Fibroblast of the aortic adventitia (primary cell): ENCODE measurements around the gene RBM39. TPM values are rescaled to one million over a fixed set of nuclear protein-coding genes. Genes with fewer than 3 reads are reported as not detected.
"Not testable (repeated sequence)": the region's sequence is repeated elsewhere in the genome, so short reads cannot be mapped to it uniquely, and the experiment has no call there.

ENCODE experiments used
- DNase-seq: peaks from one replicate; pipeline ENCODE4 v3.0.0-alpha.2; 2010; ENCODE audit warnings: low read depth
- H3K4me3 ChIP-seq: 2 replicates; pipeline ENCODE4 v1.5.1; 2011; ENCODE audit warnings: low read depth, mild to moderate bottlenecking, control low read depth, low read length, moderate library complexity
- total RNA-seq: library from RNA; depleted of rRNA; stranded (reverse); fragments of >200 nt; gene quantifications from 2 replicates; pipeline ENCODE4 v1.2.3, GENCODE V29; 2012; ENCODE audit warnings: low replicate concordance
- TF ChIP-seq, protein P1 (sequence below): IDR thresholded peaks from 2 replicates; pipeline ENCODE4 v1.5.1; 2011; ENCODE audit warnings: mild to moderate bottlenecking, low read length, control low read depth, inconsistent platforms; ENCODE audit not compliant: insufficient read depth

The RBM39 gene
- total RNA-seq, 1 donor, result 236 TPM

DNA sequence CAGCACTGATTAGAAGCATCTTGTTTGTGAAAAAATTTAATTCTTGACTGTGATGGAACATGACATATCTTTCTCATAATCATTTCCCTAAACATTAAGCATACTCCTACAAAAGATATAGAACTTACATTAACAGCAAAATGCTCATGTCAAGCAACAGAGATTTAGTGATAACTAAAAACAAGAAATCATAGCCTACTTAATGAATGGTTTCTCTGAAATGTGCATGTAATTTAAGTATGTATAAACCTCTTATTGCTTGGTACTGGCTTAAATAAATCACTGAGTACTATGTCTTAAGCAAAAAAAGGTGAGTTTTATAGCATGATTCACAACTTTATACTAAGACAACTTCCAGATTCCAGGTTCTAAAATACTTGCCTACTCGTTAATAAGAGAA lies 33.6 kb downstream of the RBM39 start:
- H3K4me3 ChIP-seq, result no peak overlapping the region
- DNase-seq, result no peak
- TF ChIP-seq, protein P1, sequence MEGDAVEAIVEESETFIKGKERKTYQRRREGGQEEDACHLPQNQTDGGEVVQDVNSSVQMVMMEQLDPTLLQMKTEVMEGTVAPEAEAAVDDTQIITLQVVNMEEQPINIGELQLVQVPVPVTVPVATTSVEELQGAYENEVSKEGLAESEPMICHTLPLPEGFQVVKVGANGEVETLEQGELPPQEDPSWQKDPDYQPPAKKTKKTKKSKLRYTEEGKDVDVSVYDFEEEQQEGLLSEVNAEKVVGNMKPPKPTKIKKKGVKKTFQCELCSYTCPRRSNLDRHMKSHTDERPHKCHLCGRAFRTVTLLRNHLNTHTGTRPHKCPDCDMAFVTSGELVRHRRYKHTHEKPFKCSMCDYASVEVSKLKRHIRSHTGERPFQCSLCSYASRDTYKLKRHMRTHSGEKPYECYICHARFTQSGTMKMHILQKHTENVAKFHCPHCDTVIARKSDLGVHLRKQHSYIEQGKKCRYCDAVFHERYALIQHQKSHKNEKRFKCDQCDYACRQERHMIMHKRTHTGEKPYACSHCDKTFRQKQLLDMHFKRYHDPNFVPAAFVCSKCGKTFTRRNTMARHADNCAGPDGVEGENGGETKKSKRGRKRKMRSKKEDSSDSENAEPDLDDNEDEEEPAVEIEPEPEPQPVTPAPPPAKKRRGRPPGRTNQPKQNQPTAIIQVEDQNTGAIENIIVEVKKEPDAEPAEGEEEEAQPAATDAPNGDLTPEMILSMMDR, result no peak

DNA sequence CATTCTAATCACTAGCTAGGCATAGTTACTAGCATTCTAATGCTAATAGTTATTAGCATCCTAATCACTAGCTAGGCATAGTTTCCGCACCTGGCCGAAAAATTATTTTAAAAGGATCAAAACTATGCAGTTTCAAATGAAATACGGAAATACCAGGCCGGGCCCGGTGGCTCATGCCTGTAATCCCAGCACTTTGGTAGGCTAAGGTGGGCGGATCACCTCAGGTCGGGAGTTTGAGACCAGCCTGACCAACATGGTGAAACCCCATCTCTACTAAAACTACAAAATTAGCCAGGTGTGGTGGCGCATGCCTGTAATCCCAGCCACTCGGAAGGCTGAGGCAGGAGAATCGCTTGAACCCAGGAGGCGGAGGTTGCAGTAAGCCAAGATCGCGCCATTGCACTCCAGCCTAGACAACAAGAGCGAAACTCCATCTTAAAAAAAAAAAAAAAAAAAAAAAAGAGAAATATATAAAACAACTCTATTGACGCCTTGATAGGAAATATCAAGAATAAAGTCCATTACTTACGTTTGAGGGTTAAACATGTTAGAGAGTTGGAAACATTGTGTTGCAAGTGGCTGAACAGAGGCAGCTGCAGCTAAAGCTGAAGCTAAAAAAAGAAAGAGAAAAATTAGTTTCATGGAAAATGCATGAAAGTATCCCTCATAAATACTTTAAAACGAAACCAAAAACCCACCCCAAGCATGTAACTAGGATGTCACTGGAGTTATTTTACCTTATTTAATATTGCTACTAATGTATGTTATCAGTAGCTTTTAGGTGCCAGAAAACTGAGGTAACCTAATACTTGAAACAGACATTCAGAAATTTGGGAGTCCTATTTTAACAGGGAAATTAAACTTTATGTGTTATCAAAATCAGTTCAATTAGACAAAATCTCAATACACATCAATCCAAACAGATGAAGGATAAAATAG lies 35.2 kb downstream of the RBM39 start:
- not testable (repeated sequence) for DNase-seq, H3K4me3 ChIP-seq

DNA sequence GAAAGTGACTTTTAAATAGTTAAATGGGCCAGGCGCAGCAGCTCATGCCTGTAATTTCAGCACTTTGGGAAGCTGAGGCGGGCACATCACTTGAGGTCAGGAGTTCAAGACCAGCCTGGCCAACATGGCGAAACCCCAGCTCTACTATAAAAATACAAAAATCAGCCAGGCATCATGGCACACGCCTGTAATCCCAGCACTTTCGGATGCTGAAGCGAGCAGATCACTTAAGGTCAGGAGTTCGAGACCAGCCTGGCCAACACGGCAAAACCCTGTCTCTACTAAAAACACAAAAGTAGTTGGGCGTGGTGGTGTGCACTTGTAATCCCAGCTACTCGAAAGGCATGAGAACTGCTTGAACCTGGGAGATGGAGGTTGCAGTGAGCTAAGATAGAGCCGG lies 36.2 kb downstream of the RBM39 start:
- DNase-seq, H3K4me3 ChIP-seq: not testable (repeated sequence)

DNA sequence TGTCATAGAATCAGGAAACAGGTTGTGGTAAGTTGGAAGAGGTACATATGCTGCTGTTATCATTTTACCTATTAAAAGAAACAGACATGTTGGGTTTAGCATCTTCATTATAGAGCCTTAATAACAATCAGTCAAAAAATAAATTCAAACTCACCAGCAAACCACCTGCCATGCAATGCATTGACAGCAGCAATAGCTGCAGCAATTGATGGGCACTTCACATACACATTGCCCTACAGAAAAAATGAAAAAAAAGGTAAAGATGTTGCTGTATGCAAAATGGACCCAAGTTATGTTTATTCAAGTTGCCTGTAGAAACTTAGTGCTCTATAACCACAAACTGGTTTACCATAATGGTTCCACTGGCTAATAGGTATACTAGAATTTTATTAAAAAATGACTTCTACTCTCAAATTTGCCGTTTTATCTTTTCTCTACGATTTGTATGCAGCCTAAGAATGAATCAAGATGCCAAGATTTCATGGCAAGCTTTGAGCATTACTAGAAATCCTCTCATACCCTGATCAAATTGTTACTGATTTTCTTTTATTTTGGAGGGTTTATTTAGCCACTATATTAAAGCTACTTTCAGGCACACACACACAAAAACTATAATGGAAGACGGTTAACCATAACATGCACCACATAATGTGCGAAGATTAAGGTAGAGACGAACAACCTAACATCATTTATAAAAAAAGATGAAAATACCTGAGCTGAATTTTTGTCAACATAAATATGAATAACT lies 37.4 kb downstream of the RBM39 start:
- TF ChIP-seq, protein P1, result no peak
- DNase-seq, result no peak
- H3K4me3 ChIP-seq, result no peak overlapping the region

DNA sequence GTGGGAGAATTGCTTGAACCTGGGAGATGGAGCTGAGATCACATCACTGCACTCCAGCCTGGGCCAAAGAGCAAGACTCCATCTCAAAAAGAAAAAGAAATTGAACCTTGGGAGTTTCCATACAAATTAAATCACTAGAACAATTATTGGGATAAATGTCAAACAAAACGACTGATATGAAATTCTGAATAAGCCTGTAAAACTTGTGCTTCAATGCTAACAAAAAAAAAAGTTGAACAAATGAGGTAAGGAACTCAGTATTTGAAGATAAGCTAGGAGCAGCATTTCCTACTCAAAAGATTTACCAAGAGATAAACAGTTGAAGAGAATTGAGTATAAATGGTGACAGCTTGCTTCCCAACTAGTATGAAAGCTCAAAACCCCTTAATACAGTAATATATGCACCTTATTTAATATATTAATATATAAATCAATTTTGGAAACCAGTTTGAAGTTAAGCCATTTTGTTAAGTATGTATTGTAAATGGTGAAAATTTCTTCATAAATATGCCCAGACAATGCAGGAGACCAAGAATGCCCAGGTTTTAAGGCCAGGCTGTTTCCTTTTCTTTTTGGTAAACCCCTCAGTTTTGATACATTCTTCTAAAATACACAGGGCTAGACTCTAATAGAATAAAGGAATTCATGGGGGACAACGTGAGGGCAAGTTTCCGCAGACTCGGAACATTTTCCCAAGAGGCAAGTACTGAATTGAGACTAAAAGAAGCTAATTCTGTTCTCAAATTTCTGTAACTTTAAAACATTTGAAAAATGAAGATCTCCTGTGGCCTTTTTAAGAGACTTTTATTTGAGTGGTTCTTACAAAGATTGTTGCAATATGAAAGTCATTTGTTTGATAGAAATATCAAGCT lies 39.0 kb downstream of the RBM39 start:
- TF ChIP-seq, protein P1, result no peak
- H3K4me3 ChIP-seq, result no peak overlapping the region
- no peak for DNase-seq

DNA sequence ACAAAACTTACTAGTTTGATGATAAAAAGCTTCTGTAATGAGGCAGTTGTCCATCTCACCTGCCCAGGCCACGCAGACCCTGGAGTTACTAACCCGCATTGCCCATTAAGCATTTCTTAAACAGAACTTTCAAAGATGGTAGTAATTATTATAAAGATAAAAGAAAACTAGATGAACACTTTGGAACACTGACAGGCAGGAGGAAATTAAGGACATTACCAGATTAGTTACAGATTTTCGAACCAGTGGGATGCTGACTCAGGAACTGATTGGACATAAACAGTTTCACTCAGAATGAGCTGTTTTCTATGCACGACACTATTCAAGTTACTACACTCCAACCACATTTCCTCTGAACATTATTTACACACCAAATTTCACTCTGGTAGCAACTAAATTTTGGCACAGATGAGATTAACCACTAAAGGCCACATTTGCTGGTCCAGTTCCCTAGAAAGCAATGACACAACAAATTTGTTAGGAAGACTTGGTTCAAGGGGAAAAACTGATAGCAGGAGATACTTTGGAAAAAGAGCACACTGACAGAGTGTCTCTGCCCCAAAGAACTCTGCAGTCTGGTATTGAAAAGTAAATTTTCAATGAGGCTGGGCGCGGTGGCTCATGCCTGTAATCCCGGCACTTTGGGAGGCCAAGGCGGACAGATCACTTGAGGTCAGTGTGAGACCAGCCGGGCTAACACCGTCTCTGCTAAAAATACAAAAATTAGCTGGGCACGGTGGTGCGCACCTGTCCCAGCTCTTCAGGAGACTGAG lies 39.8 kb downstream of the RBM39 start:
- TF ChIP-seq, protein P1, result no peak
- no peak overlapping the region for H3K4me3 ChIP-seq
- DNase-seq, result peak; percentile 39

DNA sequence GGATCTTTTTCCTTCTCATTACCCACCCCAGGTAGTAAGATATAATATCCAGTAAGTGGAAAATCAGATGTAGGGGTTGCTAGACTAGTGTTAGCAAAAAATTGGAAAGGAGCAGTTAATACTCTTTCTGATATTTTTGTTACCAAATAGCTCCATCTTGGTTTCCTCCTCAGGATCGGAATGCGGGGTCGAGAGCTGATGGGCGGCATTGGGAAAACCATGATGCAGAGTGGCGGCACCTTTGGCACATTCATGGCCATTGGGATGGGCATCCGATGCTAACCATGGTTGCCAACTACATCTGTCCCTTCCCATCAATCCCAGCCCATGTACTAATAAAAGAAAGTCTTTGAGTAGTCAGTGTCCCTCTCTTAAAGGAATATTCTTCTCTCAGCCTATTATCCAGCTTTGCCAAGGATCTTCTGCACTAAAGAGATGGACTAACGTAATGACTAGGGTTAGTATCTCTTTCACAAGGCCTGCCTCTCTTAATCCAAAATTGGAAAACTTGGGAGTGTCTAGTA lies 41.4 kb downstream of the RBM39 start:
- DNase-seq, result no peak
- TF ChIP-seq, protein P1, result no peak
- H3K4me3 ChIP-seq, result peak overlapping the region; percentile 98
